H1 (cell line): Measurements from ENCODE around the gene GRM4. TPM values are rescaled to one million over a fixed set of nuclear protein-coding genes. Genes with fewer than 3 reads are reported as not detected.

Experiments used
- ATF3 ChIP-seq: IDR thresholded peaks from 2 replicates; pipeline ENCODE4 v1.6.1; 2011; ENCODE audit warnings: low read depth, mild to moderate bottlenecking, low read length; ENCODE audit not compliant: insufficient read depth
- CHD1 ChIP-seq: IDR thresholded peaks from 2 replicates; pipeline ENCODE4 v1.6.1; 2012; ENCODE audit warnings: low read depth, low read length, improper control_type of control experiment
- CHD7 ChIP-seq: fragments of 300-600 bp; sonication (generic); IDR thresholded peaks from 2 replicates; pipeline ENCODE4 v1.7.1; 2012; ENCODE audit warnings: low read length, moderate library complexity, mild to moderate bottlenecking, inconsistent platforms; ENCODE audit not compliant: insufficient replicate concordance
- EGR1 ChIP-seq: IDR thresholded peaks from 2 replicates; pipeline ENCODE4 v1.6.1; 2011; ENCODE audit warnings: low read depth, low read length, borderline replicate concordance
- EP300 ChIP-seq, 2 experiments: IDR thresholded peaks; 1 replicate in 1 of 2; 2 replicates in 1 of 2; pipeline ENCODE4 v1.6.1; 2011 to 2012; ENCODE audit warnings: low read depth in 2 of 2, low read length in 2 of 2, mild to moderate bottlenecking in 2 of 2, borderline replicate concordance in 1 of 2, inconsistent platforms in 1 of 2, moderate library complexity in 1 of 2
- EZH2 ChIP-seq: fragments of 200-600 bp; sonication (generic); IDR thresholded peaks from 2 replicates; pipeline ENCODE4 v1.7.1; 2012; ENCODE audit warnings: low read depth, mild to moderate bottlenecking, moderate library complexity, low read length, inconsistent platforms; ENCODE audit not compliant: severe bottlenecking
- MAX ChIP-seq: IDR thresholded peaks from 2 replicates; pipeline ENCODE4 v1.6.1; 2012; ENCODE audit warnings: inconsistent platforms
- SIN3A ChIP-seq, 2 experiments: IDR thresholded peaks in 1 of 2; conservative IDR thresholded peaks in 1 of 2; 2 replicates each; pipeline ENCODE4 v1.6.1; 2011 to 2012; ENCODE audit warnings: low read length in 2 of 2, improper control_type of control experiment in 1 of 2, low read depth in 1 of 2, mild to moderate bottlenecking in 1 of 2
- polyA plus RNA-seq, 7 experiments: library from polyadenylated mRNA; depleted of rRNA in 3 of 7; stranded (reverse) in 5 of 7; unstranded in 2 of 7; fragments of >200 nt in 5 of 7; fragments of 200-250 nt in 2 of 7; gene quantifications; 1 replicate in 5 of 7; 2 replicates in 1 of 7; 4 replicates in 1 of 7; pipeline versions ENCODE4 v1.2.1 to v1.2.3, GENCODE V29; 2011 to 2013; ENCODE audit warnings: missing spikeins in 2 of 7, mixed read lengths in 2 of 7
- total RNA-seq: library from RNA; stranded (reverse); fragmentation: NEBNext Ultra II Directional; extraction: Animal tissue kit (Norgen Biotek cat#: 25700); gene quantifications from 2 replicates; pipeline ENCODE4 v1.2.1, GENCODE V29; 2021

GRM4 gene
- total and polyA plus RNA-seq, 2 of the 8 experiments (the other 6 are each of a cell fraction or from before 2014, with no cell fraction given), result 19.6 to 21.5 TPM

GRCh38 chr6:34154668-34155447 lies 9.0 kb upstream of the GRM4 start (continued):
- TF ChIP-seq CHD7 (no peak), EP300 (IDR thresholded peaks at IDR 0.05; ENCODE audit: borderline replicate concordance in 1 of 2, low read depth in 2 of 2, low read length in 2 of 2) (no peak), CHD1 (no peak), EGR1 (0 out of 2 replicates have a peak, but pooled peaks have one; percentile 13), EZH2 (no peak), ATF3 (no peak), SIN3A (conservative IDR thresholded peaks at IDR 0.05 in 1 of 2, IDR thresholded peaks at IDR 0.05 in 1 of 2; ENCODE audit: low read depth in 1 of 2, low read length in 2 of 2) (peak in 1 of 2 experiments; percentile 60; a peak in 1 of 4 replicates), MAX (peak; percentile 78)
